CD4-positive, alpha-beta T cell treated with Interleukin-12 subunit alpha and Interleukin-12 subunit beta, for 1 hour (primary cell): ENCODE measurements around the gene CNPY2.
A peak's percentile ranks its signal among the peaks of the same experiment; 100 is the strongest.
"Not testable (repeated sequence)": the region's sequence is repeated elsewhere in the genome, so short reads cannot be mapped to it uniquely, and the experiment has no call there.

ENCODE experiments used
- DNase-seq: peaks from one replicate; pipeline ENCODE4 v3.0.0-alpha.2; 2020

Gene CNPY2

DNA sequence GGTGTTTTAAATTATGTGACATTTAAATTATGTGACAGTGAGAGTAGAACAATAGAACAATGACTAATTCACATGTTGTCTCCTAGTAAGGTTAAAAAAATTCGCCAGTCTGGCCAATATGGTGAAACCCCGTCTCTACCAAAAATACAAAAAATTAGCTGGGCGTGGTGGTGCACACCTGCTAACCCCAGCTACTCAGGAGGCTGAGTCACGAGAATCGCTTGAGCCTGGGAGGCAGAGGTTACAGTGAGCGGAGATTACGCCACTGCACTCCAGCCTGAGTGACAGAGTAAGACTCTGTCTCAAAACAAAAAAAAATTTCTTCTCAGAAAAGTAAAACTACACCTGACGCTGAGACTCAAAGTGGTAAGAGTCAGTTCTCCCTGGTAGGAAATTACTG lies 18.4 kb downstream of the CNPY2 start:
- DNase-seq = no peak

DNA sequence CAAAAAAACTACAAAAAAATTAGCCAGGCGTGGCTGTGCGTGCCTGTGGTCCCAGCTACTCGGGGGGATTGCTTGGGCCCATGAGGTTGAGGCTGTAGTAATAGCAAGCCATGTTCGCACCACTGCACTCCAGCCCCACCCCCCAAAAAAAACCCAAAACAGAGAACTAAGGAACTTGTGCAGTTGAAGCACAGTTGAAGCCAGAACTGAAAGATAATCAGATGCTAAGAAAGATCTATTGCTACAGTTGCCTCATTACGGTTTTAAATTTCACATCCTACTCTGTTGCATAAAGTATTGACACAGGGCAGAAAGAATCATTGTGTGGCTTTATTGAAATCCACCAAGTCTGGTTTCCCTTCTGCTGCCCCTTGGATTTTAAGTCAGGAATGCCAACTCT lies 19.5 kb downstream of the CNPY2 start:
- no peak for DNase-seq

DNA sequence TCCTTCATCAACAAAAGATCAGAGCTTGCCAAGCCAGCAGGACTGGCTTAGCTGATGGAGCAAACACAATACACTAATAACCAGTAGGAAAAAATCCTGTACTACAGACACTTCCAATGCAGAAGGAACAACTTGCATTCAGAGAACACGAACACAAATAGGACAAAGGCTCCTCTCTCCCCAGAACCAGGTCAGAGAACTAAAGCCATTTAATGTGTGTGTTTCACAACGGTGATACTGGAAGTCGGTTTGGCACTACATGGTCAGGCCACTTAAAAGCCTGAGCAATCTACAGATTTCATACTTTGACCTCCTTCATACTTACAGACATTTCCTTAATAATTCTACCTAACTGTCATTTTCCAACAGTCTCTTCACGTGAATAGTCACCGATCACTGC lies 22.0 kb downstream of the CNPY2 start:
- no peak for DNase-seq

DNA sequence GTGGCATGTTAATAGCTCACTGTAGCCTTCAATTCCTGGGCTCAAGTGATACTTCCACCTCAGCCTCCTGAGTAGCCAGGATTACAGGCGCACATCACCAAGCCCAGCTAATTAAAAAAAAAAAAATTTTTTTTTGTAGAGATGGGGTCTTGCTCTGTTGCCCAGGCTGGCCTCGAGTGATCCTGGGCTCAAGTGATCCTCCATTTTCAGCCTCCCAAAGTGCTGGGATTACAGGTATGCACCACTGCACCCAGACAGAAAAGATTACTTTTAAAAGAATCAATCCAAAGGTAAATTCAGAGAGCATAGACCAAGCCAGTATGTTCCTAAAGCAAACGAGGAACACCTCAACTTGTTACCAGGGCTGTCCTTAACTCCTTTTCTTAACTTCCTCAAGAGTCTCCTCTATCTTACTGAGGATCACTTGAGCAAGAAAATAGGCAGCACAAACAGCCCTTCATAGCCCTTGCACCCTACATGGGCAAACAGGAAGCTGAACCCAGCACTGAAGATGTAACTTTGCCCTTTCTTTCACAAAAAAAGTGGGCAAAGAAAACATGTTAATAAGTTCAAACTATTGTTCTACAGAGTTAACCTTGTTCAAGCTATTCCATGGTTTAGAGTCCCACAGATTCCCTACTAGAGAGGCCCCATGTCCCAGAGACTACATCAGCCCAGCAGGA lies 26.9 kb downstream of the CNPY2 start:
- no peak for DNase-seq

DNA sequence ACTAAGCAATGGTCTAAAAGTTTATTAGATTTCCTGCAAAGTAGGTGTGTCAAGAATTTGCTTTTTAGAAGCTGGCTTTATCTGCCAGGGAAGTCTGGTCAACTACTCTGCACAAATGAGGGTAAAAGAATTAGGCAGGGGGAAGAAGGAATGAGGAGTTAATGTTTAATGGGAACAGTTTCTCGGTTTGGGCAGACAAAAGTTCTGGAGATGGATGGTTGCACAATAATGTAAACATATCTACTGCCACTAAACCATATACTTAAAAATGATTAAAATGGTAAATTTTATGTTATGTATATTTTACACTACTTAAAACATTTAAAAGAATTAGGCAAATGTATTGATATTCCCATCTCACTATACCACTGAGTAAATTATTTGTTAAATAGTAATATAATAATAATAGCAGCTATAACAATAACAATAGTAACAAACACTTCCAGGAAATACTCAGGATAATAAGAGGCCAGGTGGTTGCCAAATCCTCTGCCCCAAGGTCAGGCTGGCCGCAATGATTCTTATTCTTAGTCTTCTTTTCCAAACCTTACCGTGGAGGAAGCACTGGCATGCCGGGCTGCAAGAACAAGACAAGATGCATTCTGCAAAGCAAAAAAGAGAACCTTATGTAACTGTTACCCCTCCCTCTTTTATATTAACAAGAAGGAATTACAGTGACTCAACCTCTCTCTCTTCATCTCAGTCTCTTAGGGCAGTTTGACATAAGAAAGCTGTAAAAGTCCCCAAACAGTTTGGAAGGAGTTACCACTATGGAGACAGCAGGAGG lies 29.6 kb downstream of the CNPY2 start:
- no peak for DNase-seq

DNA sequence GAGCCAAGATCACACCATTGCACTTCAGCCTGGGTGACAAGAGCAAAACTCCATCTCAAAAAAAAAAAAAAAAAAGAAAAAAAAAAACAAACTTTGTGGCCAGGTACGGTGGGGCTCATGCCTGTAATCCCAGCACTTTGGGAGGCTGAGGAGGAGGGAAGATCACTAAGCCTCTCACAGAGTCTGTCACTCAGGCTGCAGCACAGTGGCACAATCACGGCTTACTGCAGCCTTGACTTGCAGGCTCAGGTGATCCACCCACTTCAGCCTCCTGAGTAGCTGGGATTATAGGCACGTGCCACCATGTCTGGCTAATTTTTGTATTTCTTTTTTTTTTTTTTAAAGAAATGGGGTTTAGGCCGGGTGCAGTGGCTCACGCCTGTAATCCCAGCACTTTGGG lies 31.5 kb downstream of the CNPY2 start:
- not testable (repeated sequence) for DNase-seq

DNA sequence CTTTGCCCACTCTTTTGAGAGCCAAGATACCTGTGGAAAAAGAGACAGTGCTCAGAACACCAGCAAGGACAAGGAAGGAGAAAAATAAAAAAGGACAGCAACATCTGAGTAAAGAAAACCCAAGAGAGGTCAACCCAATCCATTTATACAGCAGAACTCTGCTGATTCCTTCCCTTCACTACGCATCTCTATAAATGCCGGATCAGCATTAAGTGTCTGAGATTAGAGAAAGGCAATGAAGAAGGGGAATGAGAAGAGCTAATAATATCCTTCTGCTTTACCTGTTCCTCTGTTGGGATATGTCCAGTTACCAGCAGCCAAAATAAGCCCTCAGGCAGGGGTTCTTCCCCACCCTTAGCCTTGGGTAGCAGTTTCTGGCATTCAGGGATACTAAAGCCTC lies 33.2 kb downstream of the CNPY2 start:
- DNase-seq = no peak

DNA sequence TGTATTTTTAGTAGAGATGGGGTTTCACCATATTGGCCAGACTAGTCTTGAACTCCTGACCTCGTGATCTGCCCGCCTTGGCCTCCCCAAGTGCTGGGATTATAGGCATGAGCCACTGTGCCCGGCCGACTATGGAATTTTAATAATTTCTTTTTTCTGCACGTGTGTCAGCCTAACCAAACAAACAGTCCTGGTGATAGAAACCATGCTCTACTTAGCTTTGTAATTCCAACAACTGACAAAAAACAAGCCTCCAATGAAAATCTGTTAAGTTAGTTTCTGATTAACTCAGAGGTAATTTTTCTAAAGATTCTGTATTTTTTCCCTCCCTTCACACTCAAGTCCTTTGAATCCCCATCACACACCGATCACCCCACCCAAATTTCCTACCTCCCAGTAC lies 33.8 kb downstream of the CNPY2 start:
- DNase-seq = no peak

DNA sequence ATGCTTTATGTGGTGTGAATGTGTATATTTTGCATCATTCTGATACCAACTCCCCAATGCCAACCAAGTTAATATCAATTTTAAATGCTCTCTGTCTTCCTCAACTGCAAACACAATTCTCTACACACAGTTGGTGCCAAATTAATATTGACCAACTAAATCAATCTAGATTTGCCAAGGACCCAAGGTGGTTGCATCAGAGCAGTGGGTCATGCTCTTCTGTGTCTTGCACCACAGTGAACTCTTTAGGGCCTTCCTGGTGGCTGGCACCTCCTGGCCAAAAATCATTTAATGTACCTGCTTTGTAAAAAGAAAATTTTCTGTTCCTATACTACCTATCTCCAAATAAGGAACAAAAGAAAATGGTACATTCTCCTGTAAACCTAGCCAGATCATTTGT lies 34.9 kb downstream of the CNPY2 start:
- no peak for DNase-seq

DNA sequence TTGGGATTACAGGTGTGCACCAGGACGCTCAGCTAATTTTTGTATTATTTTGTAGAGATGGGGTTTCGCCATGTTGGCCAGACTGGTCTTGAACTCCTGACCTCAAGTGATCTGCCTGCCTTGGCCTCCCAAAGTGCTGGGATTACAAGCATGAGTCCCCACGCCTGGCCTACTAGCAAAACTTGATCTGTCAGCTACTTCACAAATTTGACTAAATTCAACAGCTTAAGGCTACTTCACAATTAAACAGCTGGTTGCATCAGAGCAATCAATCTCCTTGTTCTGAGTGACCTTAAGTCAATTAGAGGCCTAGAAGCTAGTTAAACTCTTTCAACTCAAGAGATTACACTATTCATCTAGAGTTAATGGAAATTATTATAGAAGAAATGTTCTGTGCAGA lies 36.9 kb downstream of the CNPY2 start:
- DNase-seq = no peak

DNA sequence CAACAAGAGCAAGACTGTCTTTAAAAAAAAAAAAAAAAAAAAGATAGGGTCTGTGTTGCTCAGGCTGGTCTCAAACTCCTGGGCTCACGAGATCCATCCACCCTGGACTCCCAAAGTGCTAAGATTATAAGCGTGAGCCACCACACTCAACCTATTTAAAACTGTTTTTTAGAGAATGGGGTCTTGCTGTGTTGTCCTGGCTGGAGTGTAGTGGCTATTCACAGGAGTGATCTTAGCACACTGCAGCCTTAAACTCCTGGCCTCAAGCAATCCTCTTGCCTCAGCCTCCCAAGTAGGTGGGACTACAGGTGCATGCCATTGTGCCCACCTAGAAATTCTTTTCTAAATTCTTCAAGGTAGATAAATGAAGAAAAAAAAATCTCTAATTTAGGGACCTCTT lies 41.5 kb downstream of the CNPY2 start:
- DNase-seq = no peak

DNA sequence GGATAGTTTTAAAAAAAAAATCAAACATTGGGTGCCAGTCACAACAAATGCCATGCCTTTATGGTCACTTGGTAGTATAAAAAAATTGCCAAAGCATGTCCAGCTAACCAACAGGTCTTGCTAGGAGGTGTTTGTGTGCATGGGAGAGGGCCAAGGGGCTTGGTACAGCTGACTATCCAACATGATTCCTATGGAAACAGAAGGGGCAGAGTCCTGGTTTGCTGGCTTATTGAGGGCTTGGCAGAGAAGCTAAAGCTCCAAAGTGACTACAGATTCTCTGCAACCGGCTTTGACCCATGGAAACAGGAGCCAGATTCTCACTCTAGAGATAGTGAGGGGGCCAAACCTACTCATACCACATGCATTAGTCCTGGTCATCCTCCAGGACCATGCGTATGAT lies 43.3 kb downstream of the CNPY2 start:
- not testable (repeated sequence) for DNase-seq

DNA sequence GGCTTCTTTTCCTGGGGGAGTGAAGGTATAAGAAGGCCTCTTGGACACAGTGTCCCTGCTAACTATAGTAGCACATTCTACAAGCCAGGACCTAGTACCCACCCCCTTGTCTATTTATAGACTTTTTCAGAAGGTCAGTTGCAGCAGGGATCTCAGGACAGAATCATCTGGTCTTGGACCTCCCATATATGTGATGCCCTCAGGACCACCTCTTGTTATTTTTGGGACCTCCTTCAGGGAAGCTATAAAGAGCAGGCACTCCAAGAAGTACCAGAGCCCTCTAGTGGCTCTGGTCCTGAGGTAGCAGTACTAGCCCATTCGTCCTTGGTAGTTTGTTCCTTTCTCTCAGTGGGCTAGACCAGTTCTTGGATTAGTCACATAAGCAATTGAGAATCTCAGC lies 44.8 kb downstream of the CNPY2 start:
- DNase-seq = peak; percentile 17

DNA sequence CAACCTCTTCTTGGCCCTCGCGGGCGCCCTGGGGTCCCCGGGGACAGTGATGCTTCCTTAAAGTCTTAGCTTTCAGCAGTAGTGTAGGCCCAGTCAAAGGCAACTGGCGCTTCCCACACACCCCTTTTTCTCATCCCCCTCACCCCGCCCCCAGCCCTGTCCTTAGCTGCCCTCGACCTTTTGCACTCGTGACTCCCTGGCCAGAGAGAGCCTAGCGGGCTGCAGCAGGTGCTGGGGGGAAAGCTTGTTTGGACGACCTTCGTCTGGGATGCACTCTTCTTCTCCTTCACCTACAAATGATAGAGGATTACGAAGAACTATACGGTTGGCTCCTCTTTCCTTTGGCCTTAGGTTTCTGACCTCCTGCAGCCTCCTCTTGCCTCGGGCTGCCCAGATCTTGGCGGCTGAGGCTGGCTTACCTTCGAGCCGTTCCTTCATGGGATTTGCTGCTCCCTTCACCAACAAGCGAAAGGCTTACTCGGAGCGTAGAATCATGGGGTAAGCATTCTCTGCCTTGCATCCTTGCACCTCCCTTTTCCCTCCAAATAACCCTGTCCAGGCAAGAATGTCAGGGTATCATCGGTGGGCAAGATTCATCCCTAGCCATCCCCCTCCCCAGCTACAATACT lies 48.2 kb downstream of the CNPY2 start:
- DNase-seq = no peak

DNA sequence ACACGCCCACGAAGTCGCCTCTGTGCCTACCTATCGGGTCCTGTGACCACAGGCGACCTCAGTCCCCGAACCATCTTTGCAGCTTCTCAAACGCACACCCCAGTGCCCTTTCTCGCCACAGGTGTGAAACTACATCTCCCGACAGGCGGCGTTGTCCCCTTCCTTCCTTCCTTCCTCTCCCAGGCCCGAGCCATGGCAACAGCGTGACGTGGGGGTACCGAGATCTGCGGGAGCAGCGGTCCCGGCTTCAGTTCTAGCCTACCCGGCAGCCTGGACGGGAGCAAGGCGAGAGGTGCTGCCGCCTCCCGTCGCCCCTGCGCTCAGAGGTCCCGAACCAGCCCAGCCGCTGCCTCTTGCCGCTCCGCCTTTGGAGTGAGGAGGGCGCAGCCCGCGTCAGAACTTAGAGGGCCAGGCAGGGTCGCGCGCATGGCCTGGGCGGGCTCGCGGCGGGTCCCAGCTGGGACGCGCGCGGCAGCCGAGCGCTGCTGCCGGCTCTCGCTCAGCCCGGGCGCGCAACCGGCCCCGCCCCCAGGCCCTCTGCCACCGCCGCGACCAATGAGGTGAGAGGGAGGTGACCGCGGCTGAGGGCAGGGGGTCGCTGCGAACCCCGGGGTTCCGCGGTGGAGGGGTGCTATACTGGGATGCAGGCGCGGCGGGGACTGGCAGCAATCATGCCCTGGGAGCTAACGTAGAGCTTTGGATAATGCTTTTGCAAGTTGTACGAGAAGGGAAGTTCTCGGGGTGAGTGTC lies 48.9 kb downstream of the CNPY2 start, which contains the start of gene COQ10A:
COQ10A (plus strand) TSS at position 250 of the 750 bp plus-strand sequence; CDS start at position 427, 177 bp downstream.
- DNase-seq = peak; percentile 91

DNA sequence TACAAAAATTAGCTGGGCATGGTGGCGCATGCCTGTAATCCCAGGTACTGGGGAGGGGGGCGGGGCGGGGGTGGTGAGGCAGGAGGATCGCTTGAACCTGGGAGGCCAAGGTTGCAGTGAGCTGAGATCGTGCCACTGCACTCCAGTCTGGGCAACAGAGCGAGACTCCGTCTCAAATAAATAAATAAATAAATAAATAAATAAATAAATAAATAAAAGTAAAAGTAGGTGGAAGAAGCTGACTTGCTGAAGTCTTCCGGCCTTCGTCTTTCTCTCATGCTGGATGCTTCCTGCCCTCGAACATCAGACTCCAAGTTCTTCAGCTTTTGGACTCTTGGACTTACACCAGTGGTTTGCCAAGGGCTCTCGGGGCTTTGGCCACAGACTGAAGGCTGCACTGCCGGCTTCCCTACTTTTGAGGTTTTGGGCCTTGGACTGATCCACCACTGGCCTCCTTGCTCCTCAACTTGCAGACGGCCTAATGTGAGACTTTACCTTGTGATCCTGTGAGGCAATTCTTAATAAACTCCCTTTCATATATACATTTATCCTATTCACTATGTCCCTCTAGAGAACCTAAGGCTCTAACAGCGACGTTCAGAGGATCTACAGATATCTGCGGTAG lies 49.6 kb downstream of the CNPY2 start:
- DNase-seq = not testable (repeated sequence)

DNA sequence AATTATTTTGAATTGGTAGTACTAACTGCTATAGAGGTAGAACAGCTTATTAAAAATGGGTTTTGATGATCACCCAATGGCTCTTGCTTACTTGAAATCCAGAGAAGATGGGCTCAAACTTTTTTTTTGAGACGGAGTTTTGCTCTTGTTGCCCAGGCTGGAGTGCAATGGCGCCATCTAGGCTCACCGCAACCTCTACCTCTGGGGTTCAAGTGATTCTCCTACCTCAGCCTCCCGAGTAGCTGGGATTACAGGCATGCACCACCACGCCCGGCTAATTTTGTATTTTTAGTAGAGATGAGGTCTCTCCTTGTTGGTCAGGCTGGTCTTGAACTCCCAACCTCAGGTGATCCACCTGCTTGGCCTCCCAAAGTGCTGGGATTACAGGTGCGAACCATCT lies 52.8 kb downstream of the CNPY2 start:
- DNase-seq = not testable (repeated sequence)

DNA sequence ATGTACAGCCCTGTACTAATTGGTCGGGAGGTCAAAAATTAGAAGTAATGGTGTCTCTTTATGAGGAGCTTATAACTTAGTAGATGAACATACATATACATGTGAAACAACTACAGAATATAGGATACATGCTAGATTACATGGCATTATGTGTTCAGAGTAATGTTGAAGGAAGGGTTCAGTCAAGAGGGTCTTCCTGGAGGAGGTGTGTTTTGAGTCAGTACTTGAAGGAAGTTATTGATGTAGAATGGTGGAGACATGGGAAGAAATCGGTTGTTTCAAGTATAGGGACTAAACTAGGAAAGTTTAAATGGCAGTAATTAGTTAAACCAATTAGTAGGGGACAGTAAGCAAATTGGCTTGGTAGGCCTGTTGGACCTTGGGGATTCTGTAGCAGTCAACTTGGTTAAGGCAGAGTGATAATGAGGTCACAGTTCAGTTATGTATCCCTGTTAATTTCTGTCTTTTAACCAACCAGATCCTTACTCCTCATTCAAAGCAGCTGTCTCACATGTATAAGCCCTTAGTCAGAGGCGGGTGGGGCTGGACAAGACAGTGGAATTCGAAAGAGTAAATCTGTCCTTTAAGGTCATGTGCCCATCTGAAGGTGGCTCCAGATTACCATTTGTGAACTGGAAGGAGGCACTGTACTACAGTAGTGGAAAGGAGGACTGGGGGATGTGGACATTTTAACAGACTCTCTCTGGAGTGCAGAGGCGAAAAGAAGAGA lies 54.1 kb downstream of the CNPY2 start:
- no peak for DNase-seq

DNA sequence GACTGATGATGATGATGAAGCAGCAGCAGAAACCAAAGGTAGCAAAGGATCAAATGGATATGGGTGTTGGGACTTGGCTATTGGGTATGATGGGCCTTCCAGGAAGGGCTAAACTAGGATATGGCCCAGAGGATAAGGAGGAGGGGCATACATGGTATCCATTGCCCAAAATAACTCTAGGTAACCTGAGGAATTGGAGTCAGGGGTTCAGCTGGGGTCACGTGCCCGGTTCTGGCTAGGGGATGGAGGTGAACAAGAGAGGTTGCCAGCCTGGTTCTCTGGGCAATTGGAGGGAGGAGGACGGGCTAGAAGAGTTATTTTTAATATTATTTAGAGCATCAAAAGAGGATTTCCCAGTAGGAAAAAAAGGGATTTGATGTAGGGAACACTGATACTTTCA lies 54.9 kb downstream of the CNPY2 start:
- no peak for DNase-seq

DNA sequence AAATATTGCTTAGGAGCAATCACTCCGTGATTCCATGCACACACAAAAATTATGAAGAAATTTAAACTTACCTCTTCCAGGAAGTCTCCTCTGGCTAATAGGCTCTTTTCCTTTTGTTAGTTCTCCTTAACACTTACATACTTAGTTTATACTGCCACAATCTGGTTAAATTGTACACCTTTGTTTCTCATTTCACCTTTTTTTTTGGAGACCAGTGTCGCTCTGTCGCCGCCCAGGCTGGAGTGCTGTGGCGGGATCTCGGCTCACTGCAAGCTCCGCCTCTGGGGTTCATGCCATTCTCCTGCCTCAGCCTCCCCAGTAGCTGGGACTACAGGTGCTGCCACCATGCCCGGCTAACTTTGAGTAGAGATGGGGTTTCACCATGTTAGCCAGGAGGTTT lies 55.4 kb downstream of the CNPY2 start:
- no peak for DNase-seq
